Inferior parietal cortex (tissue), 1 donor: ENCODE data around the gene HOXD3.

Source experiments
- DNase-seq: peaks from one replicate; pipeline ENCODE4 v3.0.0-alpha.2; 2016; ENCODE audit errors: extremely low spot score

The HOXD3 gene

DNA sequence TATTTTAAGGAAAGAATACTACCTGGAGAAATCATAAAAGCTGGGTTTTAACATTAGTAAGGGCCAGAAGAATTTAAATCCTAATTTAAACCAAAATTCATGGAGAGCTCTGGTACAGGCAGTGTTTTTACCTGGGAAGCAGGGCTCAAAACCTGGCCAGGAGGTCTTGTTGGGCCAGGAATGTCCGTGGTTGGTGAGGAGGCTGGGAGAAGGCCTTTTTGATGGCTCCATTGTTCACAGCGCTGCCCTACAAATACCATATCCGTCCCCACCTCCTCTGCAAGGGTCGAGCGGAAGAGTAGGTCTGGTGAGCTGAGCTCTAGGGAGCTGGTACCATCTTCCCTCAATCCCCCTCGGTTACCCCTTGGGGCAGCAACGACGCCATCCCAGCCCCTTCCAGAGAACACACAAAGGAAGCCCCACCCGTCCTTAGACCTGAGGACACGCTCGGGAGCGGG lies 20.5 kb downstream of the HOXD3 start:
- DNase-seq, result no peak

DNA sequence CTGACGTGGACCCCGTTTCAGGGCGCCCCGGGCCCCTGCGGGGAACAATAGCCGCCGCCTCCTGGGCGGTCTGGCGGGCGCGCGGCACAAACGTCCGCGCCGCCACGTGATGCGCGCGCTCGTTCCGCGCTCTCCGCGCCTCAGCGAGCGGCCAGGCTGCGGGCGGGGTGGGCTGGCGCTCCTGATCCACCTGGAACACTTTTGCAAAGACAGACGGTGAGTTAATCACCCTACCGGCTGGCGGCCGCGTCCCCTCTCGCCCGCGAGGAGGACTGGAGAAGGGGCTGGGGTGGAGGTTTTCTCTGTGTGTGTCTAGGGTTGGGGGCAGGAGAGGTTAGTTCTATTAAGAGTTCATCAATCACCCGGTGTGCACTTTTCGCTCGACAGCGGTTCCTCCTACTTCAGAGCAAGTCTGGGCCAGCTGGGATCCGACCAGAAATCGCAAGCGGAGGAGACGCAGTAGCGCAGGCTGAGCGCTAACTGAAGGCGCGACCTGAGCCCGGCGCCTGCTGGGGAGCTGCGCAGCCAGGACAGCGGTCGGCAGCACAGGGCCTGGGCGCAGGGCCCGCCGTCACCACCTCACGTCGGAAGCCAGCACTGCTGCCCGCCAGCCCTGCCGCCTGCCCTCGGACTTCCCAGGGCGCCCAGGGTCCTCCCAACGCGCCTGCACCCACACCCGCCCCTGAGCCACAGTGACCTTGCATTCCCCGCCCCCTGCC lies 21.1 kb downstream of the HOXD3 start:
- DNase-seq, result no peak

DNA sequence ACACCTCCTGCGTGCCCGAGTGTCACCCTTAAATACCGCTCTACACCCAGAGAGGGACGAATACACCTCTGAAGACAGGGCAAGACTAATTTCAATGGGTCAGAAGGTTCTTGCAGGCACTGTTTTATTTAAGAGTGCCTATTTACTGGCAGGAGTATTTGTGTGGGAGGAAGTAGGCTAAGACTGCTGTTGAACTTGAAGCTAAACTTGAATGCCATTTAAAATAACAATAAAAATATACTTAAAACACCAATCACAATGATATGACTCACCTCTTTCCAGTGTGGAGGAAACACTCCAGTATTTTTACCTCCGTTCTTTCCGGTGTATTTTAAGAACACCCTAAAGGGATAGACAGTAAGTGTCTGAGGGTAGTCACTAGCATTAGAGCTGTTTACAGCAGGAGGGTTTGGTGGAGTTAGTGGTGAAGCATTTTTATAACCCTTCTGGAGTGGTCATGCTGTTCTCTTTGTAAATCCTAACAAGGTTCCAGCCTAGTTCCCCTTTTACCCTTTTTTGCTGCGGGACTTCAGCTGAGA lies 21.7 kb downstream of the HOXD3 start:
- no peak for DNase-seq

DNA sequence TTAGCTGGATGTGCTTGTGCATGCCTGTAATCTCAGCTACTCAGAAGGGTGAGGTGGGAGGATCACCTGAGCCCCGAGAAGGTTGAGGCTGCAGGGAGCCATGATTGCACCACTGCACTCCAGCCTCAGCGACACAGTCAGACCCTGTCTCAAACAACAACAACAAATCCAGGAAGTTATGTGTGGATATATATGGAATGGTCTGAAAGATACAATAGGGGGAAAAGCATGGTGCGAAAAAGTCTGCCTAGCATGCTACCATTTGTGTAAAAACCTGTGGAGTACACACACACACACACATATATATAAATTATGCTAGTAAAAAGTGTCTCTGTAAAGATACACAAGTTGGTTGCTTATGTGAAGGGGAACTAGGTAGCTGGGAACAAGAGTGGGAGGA lies 24.4 kb downstream of the HOXD3 start:
- no peak for DNase-seq

DNA sequence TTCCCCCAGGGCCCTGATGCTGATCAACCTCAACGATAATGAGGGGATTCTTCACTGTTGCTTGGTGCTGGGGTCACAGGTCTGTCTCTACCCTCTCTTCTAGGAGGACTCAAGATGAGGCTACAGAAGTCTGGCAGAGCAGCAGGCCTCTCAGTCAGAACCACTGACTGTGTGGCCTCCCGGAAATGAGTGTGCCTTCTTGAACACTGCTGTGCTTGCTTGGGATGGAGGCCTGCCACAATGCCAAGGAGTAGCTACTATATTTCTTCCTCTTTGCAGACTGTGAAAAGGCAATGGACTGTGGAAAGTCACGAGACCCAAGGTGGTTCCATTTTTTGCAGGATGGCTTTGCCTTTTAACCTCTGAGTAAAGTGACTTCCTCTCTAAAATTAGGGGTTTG lies 25.6 kb downstream of the HOXD3 start:
- no peak for DNase-seq

DNA sequence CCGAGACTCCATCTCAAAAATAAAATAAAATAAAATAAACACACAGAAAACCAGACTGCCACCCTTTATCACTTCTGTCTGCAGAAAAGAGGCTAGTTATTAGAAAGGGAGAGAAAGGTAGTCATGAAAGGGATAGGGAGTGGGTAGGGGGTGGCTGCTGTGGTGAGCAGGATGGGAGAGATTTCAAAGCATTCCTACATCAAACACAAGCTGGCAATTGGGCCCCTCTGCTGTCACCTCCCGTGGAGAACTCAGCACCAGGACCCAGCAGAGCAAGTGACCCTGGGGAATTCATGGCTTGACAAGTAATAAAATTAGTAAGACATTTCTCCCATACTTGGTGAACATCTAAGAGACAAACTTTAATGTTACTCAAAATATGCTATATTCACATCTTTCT lies 27.6 kb downstream of the HOXD3 start:
- no peak for DNase-seq

DNA sequence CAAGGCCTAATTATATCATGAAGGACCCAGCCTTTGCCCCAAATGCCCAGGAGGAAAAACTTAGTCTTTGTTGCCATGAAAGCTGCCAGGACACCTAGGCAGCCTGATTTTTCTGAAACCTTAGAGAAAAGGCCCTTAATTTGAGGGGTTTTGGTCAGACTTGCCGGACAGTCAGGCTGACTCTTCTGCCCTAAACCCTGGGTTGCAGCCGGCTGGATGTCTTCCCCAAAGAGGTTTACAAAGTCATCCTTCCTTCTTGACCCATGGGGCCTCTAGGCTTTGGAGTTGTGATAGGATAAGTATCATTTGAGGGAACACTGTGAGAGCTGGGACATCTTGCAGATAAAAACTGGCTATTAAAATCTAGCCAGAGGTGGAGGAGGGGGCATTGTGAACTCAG lies 28.9 kb downstream of the HOXD3 start:
- DNase-seq, result no peak

DNA sequence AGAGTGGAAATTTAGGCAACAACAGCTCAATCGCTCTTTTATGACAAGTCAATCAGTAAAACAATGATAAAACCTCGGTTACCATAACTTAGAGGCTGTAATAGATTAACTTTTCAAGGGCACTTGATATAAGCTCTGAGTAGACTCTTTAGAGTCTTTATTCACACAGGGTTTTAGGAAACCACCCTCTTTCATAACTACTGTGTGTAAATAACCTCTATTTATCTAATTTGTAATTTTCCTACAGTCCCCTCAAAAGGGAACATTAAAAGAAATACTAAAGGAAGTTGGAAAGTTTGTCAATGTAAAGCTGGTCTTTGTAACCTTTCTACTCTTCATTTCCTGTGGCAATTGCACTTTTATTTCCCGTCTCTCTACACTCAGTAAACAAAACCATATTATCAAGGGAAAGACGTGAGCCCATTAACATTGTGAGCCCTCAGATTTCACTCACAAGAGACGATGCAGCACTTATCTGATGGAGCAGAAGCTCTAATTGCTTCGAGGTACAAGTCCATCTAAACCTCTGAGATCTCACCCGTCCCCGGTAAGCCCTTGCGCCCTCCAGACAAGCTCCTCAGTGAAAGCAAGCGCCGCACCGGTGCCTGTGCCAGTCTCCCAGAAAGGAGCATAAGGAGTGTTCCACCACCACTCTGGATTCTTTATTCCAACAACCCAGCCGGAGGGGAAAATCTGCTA lies 30.2 kb downstream of the HOXD3 start:
- DNase-seq, result no peak

DNA sequence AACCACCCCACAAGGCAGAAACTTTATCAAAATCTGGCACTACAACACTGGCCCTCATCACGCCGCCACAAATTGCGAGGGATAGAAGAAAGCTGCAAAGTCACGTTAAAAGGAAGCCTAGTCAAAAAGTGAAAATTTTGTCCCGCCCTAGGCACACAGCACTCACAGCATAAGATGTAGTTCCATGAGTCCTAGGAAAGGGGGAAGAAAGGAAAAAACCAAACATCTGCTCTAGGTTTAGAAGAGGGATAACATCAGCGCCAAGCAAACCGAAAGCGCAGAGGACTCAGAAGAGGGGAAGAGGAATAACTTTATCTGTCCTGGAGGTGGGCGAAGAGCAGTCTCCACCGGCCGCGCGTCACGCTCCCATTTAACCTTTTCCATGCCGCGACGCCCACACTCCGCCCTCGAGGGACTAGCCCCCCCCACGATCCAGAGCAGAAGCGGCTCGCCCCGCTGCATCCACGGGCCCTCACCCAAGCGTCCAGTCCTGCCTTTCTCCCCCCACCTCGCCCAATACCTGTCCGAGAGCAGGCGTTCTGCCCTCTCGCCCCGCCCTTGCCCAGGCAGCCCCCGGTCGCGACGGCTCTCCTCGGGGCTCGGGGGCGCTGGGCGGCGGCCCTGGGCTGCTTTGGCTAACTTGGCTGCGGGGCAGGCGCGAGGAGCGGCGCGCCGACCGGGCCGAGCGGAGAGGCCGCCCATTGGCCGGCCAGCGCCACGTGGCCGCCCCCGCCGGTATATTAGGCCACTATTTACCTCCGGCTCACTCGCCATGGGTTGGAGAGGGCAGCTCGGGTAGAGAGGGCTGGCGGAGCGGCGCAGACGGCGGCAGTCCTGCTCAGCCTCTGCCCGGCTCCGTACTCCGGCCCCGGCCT lies 31.0 kb downstream of the HOXD3 start, which contains the start of gene HOXD1:
TSS of gene HOXD1 (plus strand) at position 770 of the 875 bp plus-strand sequence. CDS start 134 bp downstream, outside the sequence.
- DNase-seq, result no peak

DNA sequence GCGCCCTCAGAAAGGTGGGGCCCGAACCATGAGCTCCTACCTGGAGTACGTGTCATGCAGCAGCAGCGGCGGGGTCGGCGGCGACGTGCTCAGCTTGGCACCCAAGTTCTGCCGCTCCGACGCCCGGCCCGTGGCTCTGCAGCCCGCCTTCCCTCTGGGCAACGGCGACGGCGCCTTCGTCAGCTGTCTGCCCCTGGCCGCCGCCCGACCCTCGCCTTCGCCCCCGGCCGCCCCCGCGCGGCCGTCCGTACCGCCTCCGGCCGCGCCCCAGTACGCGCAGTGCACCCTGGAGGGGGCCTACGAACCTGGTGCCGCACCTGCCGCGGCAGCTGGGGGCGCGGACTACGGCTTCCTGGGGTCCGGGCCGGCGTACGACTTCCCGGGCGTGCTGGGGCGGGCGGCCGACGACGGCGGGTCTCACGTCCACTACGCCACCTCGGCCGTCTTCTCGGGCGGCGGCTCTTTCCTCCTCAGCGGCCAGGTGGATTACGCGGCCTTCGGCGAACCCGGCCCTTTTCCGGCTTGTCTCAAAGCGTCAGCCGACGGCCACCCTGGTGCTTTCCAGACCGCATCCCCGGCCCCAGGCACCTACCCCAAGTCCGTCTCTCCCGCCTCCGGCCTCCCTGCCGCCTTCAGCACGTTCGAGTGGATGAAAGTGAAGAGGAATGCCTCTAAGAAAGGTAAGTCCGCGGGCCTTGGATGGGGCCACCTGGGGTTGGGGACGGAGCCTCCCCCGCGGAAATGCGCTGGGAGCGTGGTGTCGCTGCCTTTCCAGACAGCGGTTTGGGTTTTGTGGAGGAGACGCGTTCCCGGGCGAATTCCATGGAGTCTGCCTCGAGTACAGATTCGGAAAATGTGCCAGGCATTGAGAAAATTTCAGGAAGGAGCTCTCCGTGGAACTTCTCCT lies 31.9 kb downstream of the HOXD3 start:
- no peak for DNase-seq

DNA sequence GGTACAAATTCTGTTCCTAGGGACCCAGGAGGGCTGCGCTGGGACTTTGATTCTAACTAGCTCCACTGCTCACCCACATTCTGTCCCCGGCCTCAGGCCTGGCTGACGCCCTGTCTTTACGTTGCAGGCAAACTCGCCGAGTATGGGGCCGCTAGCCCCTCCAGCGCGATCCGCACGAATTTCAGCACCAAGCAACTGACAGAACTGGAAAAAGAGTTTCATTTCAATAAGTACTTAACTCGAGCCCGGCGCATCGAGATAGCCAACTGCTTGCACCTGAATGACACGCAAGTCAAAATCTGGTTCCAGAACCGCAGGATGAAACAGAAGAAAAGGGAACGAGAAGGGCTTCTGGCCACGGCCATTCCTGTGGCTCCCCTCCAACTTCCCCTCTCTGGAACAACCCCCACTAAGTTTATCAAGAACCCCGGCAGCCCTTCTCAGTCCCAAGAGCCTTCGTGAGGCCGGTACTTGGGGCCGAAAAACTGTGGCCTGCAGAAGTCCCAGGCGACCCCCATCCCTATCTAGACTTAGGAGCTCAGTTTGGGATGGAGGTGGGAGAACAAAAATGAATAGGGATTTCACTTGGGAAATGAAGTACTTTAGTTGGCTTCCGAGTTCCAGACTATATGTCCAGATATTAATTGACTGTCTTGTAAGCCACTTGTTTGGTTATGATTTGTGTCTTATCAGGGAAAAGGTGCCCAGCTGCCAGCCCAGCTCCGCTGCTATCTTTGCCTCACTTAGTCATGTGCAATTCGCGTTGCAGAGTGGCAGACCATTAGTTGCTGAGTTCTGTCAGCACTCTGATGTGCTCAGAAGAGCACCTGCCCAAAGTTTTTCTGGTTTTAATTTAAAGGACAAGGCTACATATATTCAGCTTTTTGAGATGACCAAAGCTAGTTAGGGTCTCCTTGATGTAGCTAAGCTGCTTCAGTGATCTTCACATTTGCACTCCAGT lies 32.9 kb downstream of the HOXD3 start:
- DNase-seq, result no peak

DNA sequence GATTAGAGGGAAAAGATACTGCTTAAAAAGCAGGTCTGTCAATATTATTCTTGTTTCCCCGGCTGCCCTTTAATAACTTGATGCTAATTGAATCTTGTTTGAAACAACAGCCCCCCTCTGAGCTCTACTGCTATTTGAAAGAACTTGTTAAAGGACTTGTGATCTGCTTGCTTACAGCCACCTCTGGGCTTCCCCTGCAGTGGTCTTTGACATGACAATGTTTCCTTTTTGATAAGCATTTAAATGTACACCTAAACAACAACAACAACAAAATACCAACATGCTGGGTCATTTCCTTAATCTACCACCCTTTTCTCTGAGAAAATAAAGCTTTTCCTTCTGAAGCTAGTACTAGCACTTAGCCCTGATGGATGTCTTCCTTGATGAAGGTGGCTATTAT lies 35.2 kb downstream of the HOXD3 start:
- no peak for DNase-seq

DNA sequence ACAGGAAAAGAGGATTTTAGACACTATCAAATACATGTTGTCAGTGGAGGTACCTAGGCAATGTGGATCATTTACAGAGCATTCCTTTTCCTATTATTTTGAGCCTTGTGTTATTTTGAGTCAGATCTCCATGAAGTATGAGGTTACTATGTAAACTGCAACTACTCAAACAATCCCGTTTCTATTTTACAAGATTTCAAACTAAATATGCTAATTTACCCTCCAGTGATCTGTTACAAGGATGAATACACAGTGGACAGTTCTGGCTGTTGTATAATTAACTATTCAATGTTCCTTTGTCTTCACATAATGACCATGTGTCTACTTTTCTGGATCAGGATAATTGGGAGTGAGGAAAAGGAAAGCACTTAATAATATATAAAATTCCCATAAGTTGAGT lies 35.9 kb downstream of the HOXD3 start:
- DNase-seq, result no peak

DNA sequence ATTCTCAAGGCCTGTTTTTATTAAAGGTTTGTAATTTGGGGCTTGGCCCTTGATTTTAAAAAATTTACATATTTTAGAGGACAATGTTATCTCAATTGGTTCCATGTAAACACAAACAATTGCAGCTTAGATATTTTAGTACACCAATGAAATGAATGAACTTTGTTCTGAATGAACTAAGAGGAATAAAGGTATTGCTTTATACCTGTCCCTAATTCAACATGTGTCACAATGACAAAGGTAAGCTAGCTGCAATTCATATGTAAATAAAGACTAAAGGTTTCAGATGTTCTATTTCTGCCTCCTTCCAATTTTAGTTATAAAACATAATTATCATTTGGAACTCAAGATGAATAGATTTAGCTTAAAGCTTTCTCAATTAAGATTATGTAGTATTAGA lies 42.8 kb downstream of the HOXD3 start:
- DNase-seq, result no peak

DNA sequence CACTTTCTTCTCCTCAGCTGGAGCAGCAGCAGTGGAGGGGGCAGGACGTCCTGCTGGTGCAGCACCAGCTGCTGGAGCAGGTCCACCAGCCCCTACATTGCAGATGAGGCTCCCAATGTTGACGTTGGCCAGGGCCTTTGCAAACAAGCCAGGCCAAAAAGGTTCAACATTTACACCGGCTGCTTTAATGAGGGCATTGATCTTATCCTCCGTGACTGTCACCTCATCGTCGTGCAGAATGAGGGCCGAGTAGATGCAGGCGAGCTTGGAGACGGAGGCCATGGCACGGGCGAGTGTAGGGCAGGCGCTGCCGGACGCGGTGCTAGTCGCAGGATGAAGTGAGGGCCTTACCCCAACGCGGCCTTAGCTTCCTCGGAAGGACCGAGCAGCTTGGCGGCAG lies 43.9 kb downstream of the HOXD3 start:
- no peak for DNase-seq

DNA sequence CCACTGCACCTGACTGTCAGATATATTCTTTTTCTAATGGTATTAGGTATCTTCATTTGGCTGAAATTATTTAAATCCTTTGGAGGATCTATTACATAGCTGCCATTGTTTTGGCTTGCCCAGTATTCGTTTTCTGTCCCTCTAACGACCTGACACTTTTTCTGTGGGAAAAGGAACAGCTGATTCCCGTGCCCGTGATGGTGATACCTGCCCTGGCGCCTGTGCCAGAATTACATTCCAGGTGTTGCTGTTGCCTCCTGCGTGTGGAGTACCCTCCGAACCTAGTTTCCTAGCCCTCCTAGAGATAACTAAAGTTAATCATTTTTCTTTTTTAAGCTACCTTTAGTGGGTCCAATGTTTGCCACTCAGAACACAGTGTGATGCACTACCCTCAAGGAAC lies 45.4 kb downstream of the HOXD3 start:
- DNase-seq, result no peak

DNA sequence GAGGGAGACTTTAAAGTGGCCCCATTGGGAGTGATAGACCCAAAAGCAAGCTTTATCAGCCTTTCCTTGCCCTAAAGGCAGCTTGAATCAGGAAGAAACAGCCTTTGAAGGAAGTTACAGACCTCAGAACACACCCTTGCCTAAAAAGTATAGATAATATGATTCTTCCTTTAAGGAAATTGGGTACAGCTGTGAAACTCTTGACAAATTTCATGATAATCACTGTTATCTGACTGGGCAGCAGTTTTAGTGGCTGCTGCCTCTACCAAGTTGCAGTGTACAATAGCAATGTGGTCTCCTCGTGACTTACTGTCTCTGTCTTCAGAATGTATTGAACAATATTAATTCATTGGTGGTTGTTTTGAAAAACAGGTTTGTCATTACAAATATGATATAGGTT lies 48.0 kb downstream of the HOXD3 start:
- DNase-seq, result no peak

DNA sequence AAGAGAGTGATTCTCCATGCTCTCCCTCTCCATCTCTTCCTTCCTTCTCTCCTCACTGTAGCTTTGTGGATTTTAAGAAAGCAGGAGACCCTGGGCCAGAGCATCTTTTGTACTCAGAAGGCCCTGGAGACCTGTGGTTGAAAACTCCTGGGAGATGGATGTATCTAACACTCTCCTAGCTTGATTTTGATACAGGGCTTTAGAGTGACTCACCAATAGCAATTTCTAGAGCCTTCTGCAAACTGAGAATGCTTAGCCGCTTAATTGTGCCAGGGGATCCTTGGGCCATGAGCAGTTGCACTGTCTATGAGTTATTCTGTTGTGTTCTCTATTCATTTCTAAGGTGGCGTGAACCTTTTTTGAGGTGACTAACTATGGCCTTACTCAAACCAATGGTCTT lies 49.0 kb downstream of the HOXD3 start:
- DNase-seq, result no peak

DNA sequence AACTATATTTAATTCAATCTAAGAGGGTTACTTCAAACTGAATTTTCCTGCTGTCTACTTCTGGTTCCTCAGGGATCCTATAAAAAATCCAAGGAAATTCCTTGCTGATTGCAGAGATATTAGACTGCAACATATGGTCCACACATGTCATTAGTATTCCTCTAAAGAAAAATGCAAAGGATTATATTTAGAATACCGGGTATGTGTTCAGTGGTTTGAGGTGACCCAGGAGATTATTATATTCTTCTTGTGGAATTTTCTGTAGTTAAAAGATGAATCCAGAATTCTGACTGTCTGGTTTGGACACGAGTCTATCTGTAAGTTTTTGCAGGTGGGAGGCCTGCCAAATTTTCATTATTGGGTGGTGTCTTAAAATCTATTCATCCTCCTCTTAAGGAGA lies 49.6 kb downstream of the HOXD3 start:
- no peak for DNase-seq

DNA sequence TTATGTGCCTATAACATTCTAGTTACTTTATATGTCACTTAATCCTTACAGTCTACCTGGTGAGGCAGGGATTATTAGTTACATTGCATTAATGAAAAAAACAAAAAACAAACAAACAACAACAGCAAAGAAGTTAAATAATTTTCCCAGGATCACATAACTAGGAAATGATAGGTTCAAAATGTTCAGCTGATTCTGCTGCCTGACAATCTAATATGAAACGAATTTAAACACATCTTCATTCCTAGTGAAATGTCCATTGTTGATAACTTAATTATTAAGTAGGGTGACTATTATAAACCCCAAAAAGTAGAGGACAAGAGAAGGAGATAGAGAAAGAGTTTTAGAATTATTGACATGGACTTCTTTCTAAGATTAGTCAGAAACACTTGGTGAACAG lies 54.0 kb downstream of the HOXD3 start:
- no peak for DNase-seq
